HG02973 (cell line): Measurements from ENCODE around the gene TNFRSF13B.
"Not testable (repeated sequence)": the region's sequence is repeated elsewhere in the genome, so short reads cannot be mapped to it uniquely, and the experiment has no call there.

Experiments
- ATAC-seq: cut with Tn5 transposase; IDR thresholded peaks from one replicate; pipeline ENCODE4 v1.9.1; 2021; ENCODE audit warnings: moderate library complexity; ENCODE audit not compliant: unreplicated experiment

The TNFRSF13B gene

GRCh38 chr17:16971458-16972338 is at the start of gene TNFRSF13B:
TNFRSF13B (minus strand) TSS chr17:16972118; CDS start chr17:16972075, 43 bp downstream.
- no peak for ATAC-seq

- ATAC-seq = no peak
These were observed 49.4 kb upstream of the TNFRSF13B start for GRCh38 chr17:17021194-17021863.

- no peak for ATAC-seq
These were observed 48.9 kb upstream of the TNFRSF13B start for GRCh38 chr17:17020821-17021193.

- ATAC-seq = no peak
These were observed 48.1 kb upstream of the TNFRSF13B start for GRCh38 chr17:17019891-17020456.

DNA sequence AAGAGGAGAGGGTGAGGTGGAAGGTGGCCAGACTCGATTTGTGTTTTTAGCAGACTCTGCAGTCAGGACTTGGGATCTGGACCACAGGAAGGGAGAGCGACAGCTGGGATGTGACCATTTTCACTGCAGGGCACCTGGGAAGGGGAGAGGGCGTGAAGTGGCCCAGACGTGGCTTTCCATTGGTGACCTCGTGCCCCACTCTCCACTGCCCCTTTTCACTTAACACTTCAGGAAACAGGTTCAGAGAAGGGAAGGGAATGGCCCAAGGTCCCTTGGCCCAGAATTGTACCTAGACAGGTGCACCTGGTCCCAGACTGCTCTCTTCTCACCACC is 47.5 kb upstream of the TNFRSF13B start:
- ATAC-seq = no peak

DNA sequence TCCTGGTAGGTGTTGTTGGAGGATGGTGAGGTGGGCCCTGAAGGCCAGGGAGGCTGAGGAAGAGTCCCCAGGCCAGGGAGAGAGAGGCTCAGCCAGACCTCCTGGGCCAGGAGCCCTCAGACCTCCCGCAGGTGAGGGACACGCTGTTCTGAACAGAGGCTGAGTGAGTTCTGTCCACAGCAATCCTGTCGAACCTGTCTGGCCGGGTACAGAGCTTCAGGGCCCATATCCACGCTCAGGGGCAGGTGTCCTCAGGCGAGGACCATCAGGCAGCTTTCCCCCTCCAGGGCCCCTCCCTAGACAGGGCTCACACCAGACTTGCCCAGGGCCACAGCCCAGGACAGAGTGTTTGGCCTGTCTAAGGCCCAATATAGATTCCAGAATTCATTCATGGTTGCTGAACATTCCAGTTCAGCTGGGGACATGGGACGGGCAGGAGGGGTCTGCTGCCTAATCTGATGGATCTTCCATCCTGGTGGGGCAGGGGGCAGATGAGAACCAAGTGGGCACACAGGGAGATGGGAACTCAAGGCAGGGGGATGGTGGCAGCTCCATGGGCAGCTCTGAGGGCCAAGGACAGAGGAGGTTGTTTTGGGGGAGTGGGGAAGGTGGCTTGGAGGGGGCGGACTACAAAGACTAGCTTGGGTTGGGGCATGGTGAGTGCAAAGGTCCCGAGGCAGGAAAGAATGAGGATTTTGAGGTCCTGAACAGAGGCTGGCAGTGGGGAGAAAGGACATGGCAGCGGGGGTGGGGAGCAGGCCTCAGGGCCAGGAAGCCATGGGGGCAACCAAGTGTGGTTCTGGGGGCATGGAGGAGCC is 46.9 kb upstream of the TNFRSF13B start:
- ATAC-seq = no peak

DNA sequence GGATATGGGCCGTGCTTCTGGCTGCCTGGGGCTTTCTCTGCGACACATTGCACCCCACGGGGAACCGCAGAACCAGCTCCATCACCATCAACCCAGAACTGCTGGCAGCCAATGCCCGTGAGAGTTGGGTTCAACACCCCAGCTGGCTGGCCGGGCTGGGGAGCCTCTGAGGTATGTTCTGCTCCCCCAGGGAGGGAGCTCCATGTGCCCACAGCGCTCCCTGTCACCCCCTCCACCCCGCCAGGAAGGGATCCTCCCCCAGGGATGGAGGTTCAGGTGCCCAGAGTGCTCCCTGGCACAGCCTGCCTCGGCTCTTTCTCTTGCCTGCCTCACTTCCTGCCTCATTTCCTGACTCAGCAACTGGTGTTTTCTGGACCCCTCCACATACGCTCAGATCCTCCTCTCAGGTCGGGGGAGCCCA is 46.1 kb upstream of the TNFRSF13B start:
- ATAC-seq = no peak

- no peak for ATAC-seq
These were observed 45.6 kb upstream of the TNFRSF13B start for GRCh38 chr17:17017343-17018014.

- not testable (repeated sequence) for ATAC-seq
These were observed 44.6 kb upstream of the TNFRSF13B start for GRCh38 chr17:17016199-17017197.

DNA sequence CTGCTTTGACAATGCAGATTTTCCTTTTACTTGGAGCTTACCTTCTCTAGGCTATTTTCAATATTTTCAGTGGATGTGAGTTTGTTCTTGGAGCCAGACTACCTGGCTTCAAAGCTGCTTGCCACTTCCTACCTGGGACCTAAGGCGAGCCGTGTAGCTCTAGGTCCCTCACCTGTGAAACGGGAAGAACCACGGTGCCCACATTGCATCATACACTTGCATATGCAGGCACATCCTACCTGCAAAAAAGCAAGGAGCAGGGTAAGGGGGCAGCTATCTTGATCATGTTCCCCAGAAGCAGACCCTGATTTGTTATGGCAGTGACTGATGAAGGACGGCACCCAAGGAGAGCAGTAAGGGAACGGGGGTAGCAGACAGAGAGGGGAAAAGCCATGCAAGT is 43.3 kb upstream of the TNFRSF13B start:
- ATAC-seq = no peak

- not testable (repeated sequence) for ATAC-seq
These were observed 42.8 kb upstream of the TNFRSF13B start for GRCh38 chr17:17014748-17015124.

GRCh38 chr17:17013828-17014747 is 42.2 kb upstream of the TNFRSF13B start:
- ATAC-seq = not testable (repeated sequence)

- not testable (repeated sequence) for ATAC-seq
These were observed 39.4 kb upstream of the TNFRSF13B start for GRCh38 chr17:17011043-17011907.

DNA sequence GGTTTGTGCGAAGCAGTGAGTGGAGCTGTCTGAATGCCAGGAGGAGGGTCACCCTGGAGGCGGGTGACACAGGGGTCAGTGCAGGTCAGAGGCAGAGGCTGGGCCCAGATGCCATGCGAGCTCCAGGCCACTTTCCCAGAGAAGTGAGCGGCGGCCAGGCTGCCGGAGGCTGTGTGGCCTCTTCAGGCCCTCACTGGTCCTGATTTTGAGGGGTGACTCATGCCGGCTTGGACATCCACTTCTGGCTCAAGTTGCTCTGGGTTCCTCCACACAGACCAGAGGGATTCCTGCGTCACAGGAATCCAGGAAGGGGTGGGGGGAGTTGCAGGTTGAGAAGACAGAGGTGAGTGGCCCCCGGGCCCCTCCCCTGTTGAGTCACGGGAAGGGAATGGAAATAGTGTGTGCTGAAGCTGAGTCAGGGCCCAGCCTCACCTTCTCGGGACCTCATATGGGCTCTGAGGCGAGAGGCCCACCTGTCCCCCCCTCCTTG is 38.7 kb upstream of the TNFRSF13B start:
- not testable (repeated sequence) for ATAC-seq

GRCh38 chr17:17009972-17010371 is 38.1 kb upstream of the TNFRSF13B start:
- not testable (repeated sequence) for ATAC-seq

GRCh38 chr17:17008621-17009397 is 36.9 kb upstream of the TNFRSF13B start:
- not testable (repeated sequence) for ATAC-seq
